ENCODE measurements around the gene SF3B3.
"Not testable (repeated sequence)": the region's sequence is repeated elsewhere in the genome, so short reads cannot be mapped to it uniquely, and the experiment has no call there.

Gene SF3B3

DNA sequence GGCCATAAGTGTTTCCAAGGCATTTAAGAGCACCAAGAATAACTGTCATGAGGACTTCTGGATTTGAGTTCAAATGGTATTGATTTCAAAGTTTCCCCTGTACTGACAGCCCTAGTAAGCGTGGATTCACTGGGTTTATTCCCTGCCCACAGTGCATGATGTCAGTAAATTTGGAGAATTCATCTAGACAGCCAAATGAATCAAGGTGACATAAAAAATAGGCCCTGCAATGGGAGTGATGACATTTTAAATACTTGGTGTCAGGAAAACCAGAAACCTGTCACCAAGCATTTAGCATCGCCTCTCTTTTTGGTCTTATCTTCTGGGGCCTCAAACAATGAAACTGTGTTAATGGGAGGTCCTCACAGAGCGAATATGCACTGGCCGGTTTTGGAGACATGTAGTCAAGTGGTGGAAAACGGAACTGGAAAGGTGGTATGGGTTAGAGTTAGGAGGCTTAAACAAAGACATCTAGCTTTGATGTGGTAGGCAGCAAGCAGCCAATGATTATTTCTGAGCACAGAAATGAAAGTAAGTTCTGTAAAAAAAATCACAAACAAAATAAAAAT is 29.3 kb upstream of the SF3B3 start:
- H3K36me3 Mint-ChIP-seq (ENCODE audit: low read depth), result peaks cover 43% of the 10 kb centered on the region

DNA sequence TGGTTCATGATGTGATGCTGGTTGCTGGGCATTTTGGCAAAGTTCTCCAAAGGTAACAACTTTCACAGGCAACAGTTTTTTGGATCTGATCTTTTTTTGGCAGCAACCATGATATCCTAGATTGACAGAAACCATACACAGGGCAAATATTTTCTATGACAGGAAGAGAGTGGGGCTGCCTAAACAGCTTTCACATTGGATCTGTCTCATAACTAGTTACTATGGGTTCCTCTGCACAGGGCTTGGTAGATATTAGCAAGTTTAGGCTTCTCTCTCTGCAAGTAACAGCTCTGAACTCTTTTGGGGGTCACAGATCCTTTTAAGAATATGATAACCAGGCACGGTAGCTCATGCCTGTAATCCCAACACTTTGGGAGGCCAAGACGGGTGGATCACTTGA is 28.8 kb upstream of the SF3B3 start:
- Mint-ChIP-seq H3K9me3 (no peaks in the 10 kb centered on the region), H3K4me3 (no peak overlapping the region), H3K27me3 (no peaks in the 10 kb centered on the region), H3K27ac (peak overlapping the region; percentile 17), H3K36me3 (ENCODE audit: low read depth) (peaks cover 43% of the 10 kb centered on the region), H3K4me1 (ENCODE audit: low read depth) (peaks cover 17% of the 10 kb centered on the region)

More for the DNA sequence above, 29.3 kb upstream of the SF3B3 start:
- H3K27me3 Mint-ChIP-seq, result no peaks in the 10 kb centered on the region
- H3K4me3 Mint-ChIP-seq, result no peak overlapping the region
- H3K4me1 Mint-ChIP-seq (ENCODE audit: low read depth), result peaks cover 17% of the 10 kb centered on the region
- no peaks in the 10 kb centered on the region for H3K9me3 Mint-ChIP-seq
- peak overlapping the region; percentile 17 for H3K27ac Mint-ChIP-seq

- Mint-ChIP-seq H3K9me3 (no peaks in the 10 kb centered on the region), H3K4me1 (ENCODE audit: low read depth) (peaks cover 17% of the 10 kb centered on the region), H3K27me3 (no peaks in the 10 kb centered on the region), H3K36me3 (ENCODE audit: low read depth) (peaks cover 43% of the 10 kb centered on the region), H3K4me3 (no peak overlapping the region), H3K27ac (no peak overlapping the region)
Measured at GRCh38 chr16:70495425-70496182, 28.0 kb upstream of the SF3B3 start.

- no peaks in the 10 kb centered on the region for H3K27me3 Mint-ChIP-seq
- H3K9me3 Mint-ChIP-seq, result no peaks in the 10 kb centered on the region
- H3K4me1 Mint-ChIP-seq (ENCODE audit: low read depth), result peaks cover 17% of the 10 kb centered on the region
- peak overlapping the region; percentile 16 for H3K27ac Mint-ChIP-seq
- no peak overlapping the region for H3K4me3 Mint-ChIP-seq
- H3K36me3 Mint-ChIP-seq (ENCODE audit: low read depth), result peaks cover 49% of the 10 kb centered on the region
Measured at GRCh38 chr16:70496513-70496912, 27.1 kb upstream of the SF3B3 start.

DNA sequence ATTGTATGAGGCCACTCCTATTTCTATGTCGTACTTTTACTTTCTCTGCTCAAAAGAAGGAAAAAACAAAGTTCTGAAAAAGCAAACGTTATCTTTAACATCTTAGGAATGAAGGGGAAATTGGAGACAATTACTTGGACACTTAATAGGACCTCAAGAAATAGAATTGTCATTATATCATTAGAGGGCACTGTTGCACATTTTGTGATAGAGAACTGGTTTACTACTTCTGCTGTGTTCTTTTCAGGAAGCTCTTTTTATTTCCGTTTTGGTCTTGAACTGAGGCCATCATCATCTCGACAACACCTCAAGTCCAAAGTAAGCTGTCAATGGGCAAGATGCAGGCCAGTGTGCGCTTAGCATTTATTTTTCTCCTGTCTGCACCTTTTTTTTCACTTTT is 14.9 kb upstream of the SF3B3 start:
- H3K27ac Mint-ChIP-seq, result peak overlapping the region; percentile 39
- no peaks in the 10 kb centered on the region for H3K9me3 Mint-ChIP-seq
- no peak overlapping the region for H3K4me3 Mint-ChIP-seq
- peaks cover 8% of the 10 kb centered on the region for H3K4me1 Mint-ChIP-seq (ENCODE audit: low read depth)
- H3K36me3 Mint-ChIP-seq (ENCODE audit: low read depth), result peaks cover 34% of the 10 kb centered on the region
- no peaks in the 10 kb centered on the region for H3K27me3 Mint-ChIP-seq

DNA sequence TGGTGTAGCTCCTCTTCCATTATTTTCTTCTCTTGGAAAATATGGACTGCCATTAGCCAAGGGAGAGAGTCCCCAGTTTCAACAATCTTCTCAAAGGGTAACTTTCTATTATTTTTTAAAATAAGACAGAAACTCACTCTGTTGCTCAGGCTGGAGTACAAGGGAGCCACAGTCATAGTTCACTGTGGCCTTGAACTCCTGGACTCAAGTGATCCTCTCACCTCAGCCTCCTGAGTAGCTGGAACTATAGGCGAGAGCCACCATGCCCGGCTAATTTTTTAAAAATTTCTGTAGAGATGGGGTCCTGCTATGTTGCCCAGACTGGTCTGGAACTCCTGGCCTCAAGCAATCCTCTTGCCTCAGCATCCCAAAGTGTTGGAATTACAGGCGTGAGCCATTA is 13.4 kb upstream of the SF3B3 start:
- Mint-ChIP-seq H3K27me3 (no peaks in the 10 kb centered on the region), H3K4me3 (no peak overlapping the region), H3K4me1 (ENCODE audit: low read depth) (peaks cover 8% of the 10 kb centered on the region), H3K36me3 (ENCODE audit: low read depth) (peaks cover 35% of the 10 kb centered on the region), H3K27ac (no peak overlapping the region), H3K9me3 (no peaks in the 10 kb centered on the region)

DNA sequence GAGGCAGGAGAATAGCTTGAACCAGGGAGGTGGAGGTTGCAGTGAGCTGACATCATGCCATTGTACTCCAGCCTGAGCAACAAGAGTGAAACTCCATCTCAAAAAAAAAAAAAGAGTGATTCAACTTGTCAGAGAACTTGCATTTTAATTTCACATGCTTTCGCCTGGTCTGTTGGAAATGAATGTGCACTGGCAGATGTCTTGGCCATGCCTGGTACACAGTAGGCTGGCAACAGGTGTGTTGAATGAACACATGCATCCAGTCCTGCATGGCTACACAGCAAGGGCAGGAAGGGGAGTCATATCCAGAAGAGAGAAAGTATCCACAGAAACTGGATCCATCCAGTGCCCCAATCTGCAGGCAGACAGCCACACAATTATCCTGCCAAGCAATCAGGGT is 11.8 kb upstream of the SF3B3 start:
- Mint-ChIP-seq H3K27ac (no peak overlapping the region), H3K9me3 (no peaks in the 10 kb centered on the region)

GRCh38 chr16:70512456-70512855 is 11.2 kb upstream of the SF3B3 start:
- Mint-ChIP-seq H3K4me1 (ENCODE audit: low read depth) (peaks cover 8% of the 10 kb centered on the region), H3K4me3 (no peak overlapping the region), H3K27me3 (no peaks in the 10 kb centered on the region), H3K27ac (no peak overlapping the region), H3K36me3 (ENCODE audit: low read depth) (peaks cover 46% of the 10 kb centered on the region), H3K9me3 (no peaks in the 10 kb centered on the region)

More for the DNA sequence above, 11.8 kb upstream of the SF3B3 start:
- Mint-ChIP-seq H3K36me3 (ENCODE audit: low read depth) (peaks cover 41% of the 10 kb centered on the region), H3K4me1 (ENCODE audit: low read depth) (peaks cover 8% of the 10 kb centered on the region), H3K4me3 (no peak overlapping the region), H3K27me3 (no peaks in the 10 kb centered on the region)

DNA sequence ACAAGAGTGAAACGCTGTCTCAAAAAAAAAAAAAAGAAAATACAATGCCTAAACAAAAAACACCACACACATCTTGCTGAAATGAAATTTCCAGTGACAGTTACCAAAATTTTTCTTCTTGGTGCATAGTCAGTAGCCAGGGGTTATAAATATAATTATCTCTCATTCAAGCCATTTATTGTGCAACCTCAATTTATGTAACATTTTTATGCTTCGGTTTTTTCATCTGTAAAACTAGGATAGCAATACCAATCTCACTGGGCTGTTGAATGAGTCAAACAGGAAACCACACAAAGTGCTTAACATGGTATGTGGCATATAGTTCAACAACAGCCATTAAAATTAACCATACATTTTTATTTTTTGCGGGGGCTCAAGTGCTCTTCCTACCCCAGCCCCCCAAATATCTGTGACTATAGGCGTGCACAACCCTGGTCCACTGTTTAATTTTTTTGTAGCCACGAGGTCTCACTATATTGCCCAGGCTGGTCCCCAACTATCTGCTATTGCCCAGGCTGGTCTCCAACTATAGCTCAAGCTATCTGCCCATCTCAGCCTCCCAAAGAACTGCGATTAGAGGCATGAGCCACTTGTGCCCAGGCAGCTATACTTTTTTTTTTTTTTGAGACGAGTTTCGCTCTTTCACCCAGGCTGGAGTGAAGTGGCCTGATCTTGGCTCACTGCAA is 2.9 kb upstream of the SF3B3 start:
- H3K27ac Mint-ChIP-seq, result peak overlapping the region; percentile 81
- H3K4me3 Mint-ChIP-seq, result peak overlapping the region; percentile 39
- H3K9me3 Mint-ChIP-seq, result no peaks in the 10 kb centered on the region
- peaks cover 31% of the 10 kb centered on the region for H3K36me3 Mint-ChIP-seq (ENCODE audit: low read depth)
- H3K4me1 Mint-ChIP-seq (ENCODE audit: low read depth), result peaks cover 39% of the 10 kb centered on the region
- H3K27me3 Mint-ChIP-seq, result no peaks in the 10 kb centered on the region

- Mint-ChIP-seq H3K9me3 (no peaks in the 10 kb centered on the region), H3K4me1 (ENCODE audit: low read depth) (peaks cover 54% of the 10 kb centered on the region), H3K36me3 (ENCODE audit: low read depth) (peaks cover 34% of the 10 kb centered on the region), H3K4me3 (peak overlapping the region; percentile 98), H3K27me3 (no peaks in the 10 kb centered on the region), H3K27ac (peak overlapping the region; percentile 100)
Measured at GRCh38 chr16:70522216-70523075, 1.2 kb upstream of the SF3B3 start.

DNA sequence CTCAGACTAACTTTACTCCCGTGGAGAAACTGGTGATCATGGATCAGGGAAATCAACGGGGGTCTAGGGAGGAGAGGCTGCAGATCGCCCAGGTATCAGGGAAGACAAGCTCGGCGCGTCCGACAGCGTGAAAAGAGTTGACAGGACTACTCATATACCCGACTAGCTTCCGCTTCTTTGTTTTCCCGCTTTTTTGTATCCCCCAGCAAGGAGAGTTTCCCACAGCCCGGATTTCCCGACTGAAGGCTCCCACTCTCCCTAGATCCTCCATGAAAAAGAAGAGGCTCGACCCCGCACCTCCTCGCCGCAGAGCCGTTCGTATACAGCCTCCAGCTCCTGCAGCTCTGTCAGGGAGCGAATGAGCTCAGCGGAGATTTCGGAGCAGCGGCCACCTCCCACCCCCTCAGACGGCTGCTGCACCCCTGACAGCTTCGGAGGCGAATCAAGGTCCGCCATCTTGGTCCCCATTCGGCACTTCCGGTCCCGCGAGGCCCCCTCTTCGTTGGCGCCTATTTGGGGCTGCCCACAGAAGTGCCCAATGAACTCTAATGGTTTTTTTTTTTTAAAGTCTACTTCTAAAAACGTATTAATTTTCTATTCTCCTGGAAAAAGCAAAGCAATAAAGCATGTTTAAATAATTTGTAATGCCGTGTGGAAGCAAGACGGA is 407 bp upstream of the SF3B3 start, which contains the start of gene COG4:
TSS of gene COG4 (minus strand) at position 479 of the 667 bp plus-strand sequence. CDS start at position 468, 11 bp downstream.
- peak within 1 kb of the TSS; percentile 98 for H3K4me3 Mint-ChIP-seq
- no peaks in the 10 kb centered on the region for H3K27me3 Mint-ChIP-seq
- H3K27ac Mint-ChIP-seq, result peak within 1 kb of the TSS; percentile 100
- H3K9me3 Mint-ChIP-seq, result no peaks in the 10 kb centered on the region
- H3K4me1 Mint-ChIP-seq (ENCODE audit: low read depth), result peaks cover 62% of the 10 kb centered on the region
- peaks cover 36% of the 10 kb centered on the region for H3K36me3 Mint-ChIP-seq (ENCODE audit: low read depth)

GRCh38 chr16:70524399-70524825 is 796 bp downstream of the SF3B3 start:
- Mint-ChIP-seq H3K27ac (peak overlapping the region; percentile 100), H3K4me3 (peak overlapping the region; percentile 98), H3K36me3 (ENCODE audit: low read depth) (peaks cover 48% of the 10 kb centered on the region), H3K4me1 (ENCODE audit: low read depth) (peaks cover 74% of the 10 kb centered on the region)
- H3K27me3 Mint-ChIP-seq, H3K9me3 Mint-ChIP-seq: not testable (repeated sequence)

GRCh38 chr16:70526403-70526802 is 2.8 kb downstream of the SF3B3 start:
- Mint-ChIP-seq H3K4me1 (ENCODE audit: low read depth) (peaks cover 66% of the 10 kb centered on the region), H3K9me3 (no peaks in the 10 kb centered on the region), H3K36me3 (ENCODE audit: low read depth) (peaks cover 62% of the 10 kb centered on the region)

More at GRCh38 chr16:70526403-70526802, 2.8 kb downstream of the SF3B3 start:
- Mint-ChIP-seq H3K27me3 (no peaks in the 10 kb centered on the region), H3K4me3 (peak overlapping the region; percentile 98), H3K27ac (peak overlapping the region; percentile 83)
